Measurements from ENCODE around the gene RIBC2. TPM values are rescaled to one million over a fixed set of nuclear protein-coding genes. Genes with fewer than 3 reads are reported as not detected.

RIBC2 gene
- total RNA-seq, 2 experiments from 2014 or later, result 0.78 TPM; not detected in 1

- Histone ChIP-seq H3K9me2 (ENCODE audit: insufficient read depth, low read length) (no peaks in the 10 kb centered on the region), H3K4me3 (ENCODE audit: low read depth, low read length, poor library complexity, severe bottlenecking) (no peak overlapping the region), H3K9me3 (ENCODE audit: low read length) (no peaks in the 10 kb centered on the region), H3K4me1 (ENCODE audit: insufficient read depth, low read length, poor library complexity, severe bottlenecking) (no peaks in the 10 kb centered on the region), H4K20me1 (ENCODE audit: insufficient read depth, low read length) (no peaks in the 10 kb centered on the region), H3K79me2 (ENCODE audit: insufficient read depth, low read depth, low read length) (no peaks in the 10 kb centered on the region), H3K36me3 (ENCODE audit: insufficient read depth, low read length) (no peaks in the 10 kb centered on the region), H3K4me2 (ENCODE audit: low read length) (no peak overlapping the region), H2AFZ (ENCODE audit: low read length) (no peak overlapping the region), H3K27ac (ENCODE audit: low read depth, low read length, poor library complexity, severe bottlenecking) (no peak overlapping the region)
- intact Hi-C loops (cut with micrococcal nuclease; ENCODE audit: unreplicated experiment), result no loop called here
- BruUV-seq (replicated peaks), result no TSS peak
- DNase-seq (ENCODE audit: low spot score), result no peak
- TF ChIP-seq CTCF (conservative IDR thresholded peaks at IDR 0.05; ENCODE audit: low read length) (no peak), EZH2phosphoT487 (IDR thresholded peaks at IDR 0.05; ENCODE audit: borderline replicate concordance, low read depth, low read length) (no peak)
- ChIA-PET POLR2A (no interaction called here), CTCF (ENCODE audit: unreplicated experiment) (no interaction called here)
These were observed 61.7 kb downstream of the RIBC2 start for GRCh38 chr22:45475063-45475747.

- Histone ChIP-seq H2AFZ (ENCODE audit: low read length) (no peak overlapping the region), H4K20me1 (ENCODE audit: insufficient read depth, low read length) (no peaks in the 10 kb centered on the region), H3K79me2 (ENCODE audit: insufficient read depth, low read depth, low read length) (no peaks in the 10 kb centered on the region), H3K27ac (ENCODE audit: low read depth, low read length, poor library complexity, severe bottlenecking) (no peak overlapping the region), H3K4me3 (ENCODE audit: low read depth, low read length, poor library complexity, severe bottlenecking) (no peak overlapping the region), H3K4me1 (ENCODE audit: insufficient read depth, low read length, poor library complexity, severe bottlenecking) (no peaks in the 10 kb centered on the region), H3K36me3 (ENCODE audit: insufficient read depth, low read length) (no peaks in the 10 kb centered on the region), H3K4me2 (ENCODE audit: low read length) (no peak overlapping the region), H3K9me3 (ENCODE audit: low read length) (no peaks in the 10 kb centered on the region), H3K9me2 (ENCODE audit: insufficient read depth, low read length) (no peaks in the 10 kb centered on the region)
- intact Hi-C loops (cut with micrococcal nuclease; ENCODE audit: unreplicated experiment), result no loop called here
- TF ChIP-seq CTCF (conservative IDR thresholded peaks at IDR 0.05; ENCODE audit: low read length) (no peak), EZH2phosphoT487 (IDR thresholded peaks at IDR 0.05; ENCODE audit: borderline replicate concordance, low read depth, low read length) (no peak)
- no peak for DNase-seq (ENCODE audit: low spot score)
- ChIA-PET POLR2A (no interaction called here), CTCF (ENCODE audit: unreplicated experiment) (no interaction called here)
- no TSS peak for BruUV-seq (replicated peaks)
These were observed 62.5 kb downstream of the RIBC2 start for GRCh38 chr22:45475851-45476514.

- POLR2A ChIA-PET, result no interaction called here
- CTCF ChIA-PET (ENCODE audit: unreplicated experiment), result no interaction called here
- Histone ChIP-seq H3K9me2 (ENCODE audit: insufficient read depth, low read length) (no peaks in the 10 kb centered on the region), H3K27ac (ENCODE audit: low read depth, low read length, poor library complexity, severe bottlenecking) (no peak overlapping the region), H3K36me3 (ENCODE audit: insufficient read depth, low read length) (no peaks in the 10 kb centered on the region), H3K79me2 (ENCODE audit: insufficient read depth, low read depth, low read length) (no peaks in the 10 kb centered on the region), H3K4me3 (ENCODE audit: low read depth, low read length, poor library complexity, severe bottlenecking) (no peak overlapping the region), H4K20me1 (ENCODE audit: insufficient read depth, low read length) (no peaks in the 10 kb centered on the region), H2AFZ (ENCODE audit: low read length) (no peak overlapping the region), H3K4me2 (ENCODE audit: low read length) (no peak overlapping the region), H3K9me3 (ENCODE audit: low read length) (no peaks in the 10 kb centered on the region), H3K4me1 (ENCODE audit: insufficient read depth, low read length, poor library complexity, severe bottlenecking) (no peaks in the 10 kb centered on the region)
- BruUV-seq (replicated peaks), result no TSS peak
- TF ChIP-seq EZH2phosphoT487 (IDR thresholded peaks at IDR 0.05; ENCODE audit: borderline replicate concordance, low read depth, low read length) (no peak), CTCF (conservative IDR thresholded peaks at IDR 0.05; ENCODE audit: low read length) (no peak)
- intact Hi-C loops (cut with micrococcal nuclease; ENCODE audit: unreplicated experiment), result no loop called here
- no peak for DNase-seq (ENCODE audit: low spot score)
These were observed 63.3 kb downstream of the RIBC2 start for GRCh38 chr22:45476814-45477213.
